HEK293 (cell line): ENCODE data around the gene RBCK1.

Experiments used
- CTCF ChIA-PET: fragments of 350-600 bp; formaldehyde crosslinking; extraction: SDS; loops from one replicate; lab custom pipeline; 2021; ENCODE audit warnings: antibody characterized with exemption; lab: Yijun Ruan, JAX
- POLR2A ChIA-PET: fragments of 300-600 bp; formaldehyde crosslinking; extraction: SDS; loops from one replicate; lab custom pipeline; 2020; ENCODE audit warnings: antibody characterized with exemption, inconsistent platforms; lab: Yijun Ruan, JAX
- H3K27ac ChIP-seq: fragments of 200-500 bp; sonication (Bioruptor generic); 2 replicates; pipeline ENCODE4 v1.5.1; 2014; ENCODE audit warnings: low read depth, low read length, control low read depth, inconsistent platforms; ENCODE audit errors: extremely low read depth
- H3K36me3 ChIP-seq, 2 experiments: fragments of 200-500 bp in 1 of 2; sonication (Bioruptor generic) in 1 of 2; 1 replicate in 1 of 2; 2 replicates in 1 of 2; pipeline ENCODE4 v1.5.1; 2014 to 2017; ENCODE audit warnings: inconsistent platforms in 2 of 2, low read length in 2 of 2; ENCODE audit not compliant: control insufficient read depth in 2 of 2, insufficient read depth in 1 of 2
- H3K4me1 ChIP-seq: fragments of 200-500 bp; sonication (Bioruptor generic); 2 replicates; pipeline ENCODE4 v1.5.1; 2014; ENCODE audit warnings: mild to moderate bottlenecking, low read length, inconsistent platforms; ENCODE audit not compliant: control insufficient read depth, insufficient read depth
- H3K4me3 ChIP-seq: 2 replicates; pipeline ENCODE4 v1.5.1; 2011; ENCODE audit warnings: low read depth, mild to moderate bottlenecking, control low read depth, low read length, moderate library complexity
- H3K9me3 ChIP-seq: fragments of 200-500 bp; sonication (Bioruptor generic); 2 replicates; pipeline ENCODE4 v1.5.1; 2014; ENCODE audit warnings: low read depth, low read length, inconsistent platforms; ENCODE audit not compliant: control insufficient read depth, insufficient read depth
- BCL11B ChIP-seq: fragments of 450-650 bp; formaldehyde crosslinking; IDR thresholded peaks from 2 replicates; pipeline ENCODE4 v1.5.1; 2016; ENCODE audit warnings: low read depth, missing biosample characterization, missing genetic modification characterization
- KLF1 ChIP-seq: fragments of 450-650 bp; formaldehyde crosslinking; IDR thresholded peaks from 2 replicates; pipeline ENCODE4 v1.5.1; 2016; ENCODE audit warnings: missing biosample characterization, missing genetic modification characterization
- SP7 ChIP-seq: fragments of 450-650 bp; formaldehyde crosslinking; IDR thresholded peaks from 2 replicates; pipeline ENCODE4 v1.5.1; 2016; ENCODE audit warnings: missing biosample characterization, missing genetic modification characterization
- ZNF214 ChIP-seq: fragments of 450-650 bp; formaldehyde crosslinking; IDR thresholded peaks from 2 replicates; pipeline ENCODE4 v1.5.1; 2017; ENCODE audit warnings: missing biosample characterization, mild to moderate bottlenecking, missing genetic modification characterization, borderline replicate concordance
- ZNF274 ChIP-seq, 2 experiments: fragments of 200-500 bp in 1 of 2; fragments of 450-650 bp in 1 of 2; sonication (Bioruptor generic) in 1 of 2; formaldehyde crosslinking in 1 of 2; IDR thresholded peaks; 2 replicates each; pipeline versions ENCODE4 v1.5.1 to v1.6.1; 2014 to 2016; ENCODE audit warnings: borderline replicate concordance in 1 of 2, inconsistent platforms in 1 of 2, low read length in 1 of 2, missing biosample characterization in 1 of 2, missing genetic modification characterization in 1 of 2
- ZNF335 ChIP-seq: fragments of 450-650 bp; formaldehyde crosslinking; conservative IDR thresholded peaks from 2 replicates; pipeline ENCODE4 v1.5.1; 2016; ENCODE audit warnings: missing biosample characterization, missing genetic modification characterization
- ZNF423 ChIP-seq: fragments of 450-650 bp; formaldehyde crosslinking; IDR thresholded peaks from 2 replicates; pipeline ENCODE4 v1.5.1; 2016; ENCODE audit warnings: missing biosample characterization, missing genetic modification characterization
- ZNF654 ChIP-seq: fragments of 450-650 bp; formaldehyde crosslinking; IDR thresholded peaks from 2 replicates; pipeline ENCODE4 v1.5.1; 2016; ENCODE audit warnings: low read depth, missing biosample characterization, missing genetic modification characterization
- ZNF707 ChIP-seq: fragments of 450-650 bp; formaldehyde crosslinking; IDR thresholded peaks from 2 replicates; pipeline ENCODE4 v1.5.1; 2016; ENCODE audit warnings: missing biosample characterization, missing genetic modification characterization
- ZSCAN30 ChIP-seq: fragments of 450-650 bp; IDR thresholded peaks from 2 replicates; pipeline ENCODE4 v1.5.1; 2018; ENCODE audit warnings: missing biosample characterization, mild to moderate bottlenecking, missing genetic modification characterization, moderate library complexity
- ZXDB ChIP-seq: fragments of 450-650 bp; formaldehyde crosslinking; IDR thresholded peaks from 2 replicates; pipeline ENCODE4 v1.5.1; 2016; ENCODE audit warnings: missing biosample characterization, missing genetic modification characterization
- TF ChIP-seq, protein P1 (sequence below): fragments of 450-650 bp; IDR thresholded peaks from 2 replicates; pipeline ENCODE4 v1.5.1; 2018; ENCODE audit warnings: missing biosample characterization, missing genetic modification characterization
- TF ChIP-seq, protein P2 (sequence below): fragments of 450-650 bp; formaldehyde crosslinking; optimal IDR thresholded peaks from 2 replicates; pipeline ENCODE3; 2016; ENCODE audit warnings: missing biosample characterization, mild to moderate bottlenecking, missing genetic modification characterization

RBCK1 gene

DNA sequence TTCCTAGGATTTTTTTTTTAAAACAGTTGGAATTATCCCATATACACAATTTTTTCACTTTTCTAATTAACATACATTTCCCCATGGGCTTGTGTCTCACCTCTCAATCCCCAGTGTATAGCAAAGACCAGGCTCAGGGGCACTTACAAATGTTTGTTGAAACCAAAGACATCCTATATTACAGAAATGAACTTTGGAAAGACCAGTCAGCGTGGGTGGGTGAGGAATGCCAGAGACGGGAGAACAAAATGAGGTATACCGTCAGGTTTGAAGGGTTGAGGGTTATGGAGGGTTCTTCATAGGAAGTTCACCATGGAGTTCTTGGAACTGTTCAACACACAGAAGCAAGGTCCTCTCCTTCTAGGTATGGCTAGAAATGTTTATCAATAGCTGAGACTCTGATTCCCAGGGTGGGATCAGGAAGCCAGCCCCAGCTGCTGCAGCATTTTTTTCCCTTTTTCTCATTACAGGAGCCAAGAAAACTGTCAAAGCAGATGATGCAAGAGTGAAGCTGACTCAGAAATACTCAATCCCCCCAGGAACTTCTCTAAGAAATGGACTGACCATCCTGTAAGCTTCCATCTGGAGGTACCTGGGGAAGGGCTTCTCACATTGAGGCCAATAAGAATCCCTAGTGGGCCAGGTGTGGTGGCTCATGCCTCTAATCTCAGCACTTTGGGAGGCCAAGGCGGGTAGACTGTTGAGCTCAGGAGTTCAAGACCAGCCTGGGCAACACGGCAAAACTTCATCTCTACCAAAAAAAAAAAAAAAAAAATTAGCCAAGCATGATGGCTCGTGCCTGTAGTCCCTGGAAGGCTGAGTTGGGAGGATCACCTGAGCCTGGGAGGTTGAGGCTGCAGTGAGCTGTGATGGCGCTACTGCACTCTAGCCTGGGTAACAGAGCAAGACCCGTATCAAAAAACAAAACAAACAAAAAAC lies 70.2 kb downstream of the RBCK1 start:
- Histone ChIP-seq H3K9me3 (no peaks in the 10 kb centered on the region), H3K4me3 (no peak overlapping the region), H3K4me1 (no peaks in the 10 kb centered on the region), H3K36me3 (peaks cover 29 to 64% of the 10 kb centered on the region in 2 experiments), H3K27ac (no peak overlapping the region)
- ChIA-PET POLR2A (interaction anchor here (0.7 to 1.4 kb wide), 2 partner anchors 78 to 123 kb away, joined by 3 to 5 read pairs; no protein-coding TSS in a partner anchor), CTCF (interaction anchor here (0.6 to 4.9 kb wide), 19 partner anchors 9 to 261 kb away, joined by 3 to 54 read pairs (median 5); no protein-coding TSS in a partner anchor)
- TF ChIP-seq ZNF214 (tag by site-specific recombination), result no peak
- TF ChIP-seq ZNF707, result no peak

DNA sequence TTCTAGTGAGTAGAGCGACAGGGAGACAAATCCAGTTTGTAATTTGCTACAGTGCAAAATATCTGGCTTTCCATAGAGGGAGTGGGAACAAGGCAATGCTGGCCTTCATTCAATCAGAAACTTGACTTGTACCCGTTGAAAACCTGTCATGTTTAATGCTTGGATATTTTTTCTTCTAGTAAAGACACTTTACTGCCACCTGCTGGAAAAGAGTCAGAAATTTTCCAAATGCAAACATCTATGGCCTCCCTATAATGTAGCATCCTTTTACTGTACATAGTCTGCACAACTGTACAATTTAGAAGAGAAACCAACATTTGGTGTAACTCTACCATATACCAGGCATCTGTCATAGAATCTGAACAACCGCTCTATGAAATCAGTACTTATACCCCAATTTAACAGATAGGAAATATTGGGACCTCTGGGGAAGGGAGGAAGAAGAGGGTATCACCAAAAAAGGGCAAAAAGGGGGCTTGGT lies 70.9 kb downstream of the RBCK1 start:
- POLR2A ChIA-PET, result interaction anchor here (0.7 to 1.4 kb wide), 2 partner anchors 78 to 124 kb away, joined by 3 to 5 read pairs; no protein-coding TSS in a partner anchor
- H3K36me3 ChIP-seq, result peaks cover 32 to 67% of the 10 kb centered on the region in 2 experiments
- H3K4me3 ChIP-seq, result no peak overlapping the region
- no peak for TF ChIP-seq ZNF274 (IDR thresholded peaks at IDR 0.05; ENCODE audit: low read length)
- no peak for TF ChIP-seq ZNF274 (tag by site-specific recombination; IDR thresholded peaks at IDR 0.05; ENCODE audit: borderline replicate concordance)
- no peak for TF ChIP-seq SP7 (tag by site-specific recombination)
- TF ChIP-seq ZSCAN30, result 0 out of 2 replicates have a peak, but pooled peaks have one; percentile 34
- TF ChIP-seq BCL11B (tag by site-specific recombination), result no peak
- TF ChIP-seq, protein P1, sequence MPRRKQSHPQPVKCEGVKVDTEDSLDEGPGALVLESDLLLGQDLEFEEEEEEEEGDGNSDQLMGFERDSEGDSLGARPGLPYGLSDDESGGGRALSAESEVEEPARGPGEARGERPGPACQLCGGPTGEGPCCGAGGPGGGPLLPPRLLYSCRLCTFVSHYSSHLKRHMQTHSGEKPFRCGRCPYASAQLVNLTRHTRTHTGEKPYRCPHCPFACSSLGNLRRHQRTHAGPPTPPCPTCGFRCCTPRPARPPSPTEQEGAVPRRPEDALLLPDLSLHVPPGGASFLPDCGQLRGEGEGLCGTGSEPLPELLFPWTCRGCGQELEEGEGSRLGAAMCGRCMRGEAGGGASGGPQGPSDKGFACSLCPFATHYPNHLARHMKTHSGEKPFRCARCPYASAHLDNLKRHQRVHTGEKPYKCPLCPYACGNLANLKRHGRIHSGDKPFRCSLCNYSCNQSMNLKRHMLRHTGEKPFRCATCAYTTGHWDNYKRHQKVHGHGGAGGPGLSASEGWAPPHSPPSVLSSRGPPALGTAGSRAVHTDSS, result peak; percentile 78
- TF ChIP-seq ZXDB (tag by site-specific recombination), result no peak
- TF ChIP-seq ZNF335 (tag by site-specific recombination), result no peak
- peak; percentile 63 for TF ChIP-seq ZNF654 (tag by site-specific recombination)
- TF ChIP-seq, all 188 proteins: peak for 3
- CTCF ChIA-PET, result interaction anchor here (0.6 to 4.9 kb wide), 21 partner anchors 8 to 260 kb away, joined by 3 to 54 read pairs (median 4); no protein-coding TSS in a partner anchor
- H3K9me3 ChIP-seq, result no peaks in the 10 kb centered on the region
- H3K27ac ChIP-seq, result no peak overlapping the region
- no peaks in the 10 kb centered on the region for H3K4me1 ChIP-seq

DNA sequence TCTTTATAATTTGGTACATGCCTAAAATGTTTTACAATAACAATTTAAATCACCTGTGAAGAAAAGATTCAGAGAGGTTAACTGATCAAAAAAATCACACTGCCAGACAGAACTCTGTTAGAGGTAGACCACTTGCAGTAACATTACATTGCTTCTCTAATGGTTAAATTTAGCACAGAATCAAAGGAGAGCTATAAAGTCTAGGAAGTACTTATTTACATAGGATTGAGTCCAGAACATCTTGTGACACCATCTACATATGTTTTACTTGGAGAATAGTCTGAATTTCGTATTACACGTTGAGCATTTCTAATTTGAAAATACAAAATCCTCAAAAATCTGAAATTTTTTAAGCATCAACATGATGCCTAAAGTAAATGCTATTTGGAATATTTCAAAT lies 71.4 kb downstream of the RBCK1 start:
- no peak overlapping the region for H3K27ac ChIP-seq
- POLR2A ChIA-PET, result interaction anchor here (1.4 kb wide), 1 partner anchor 125 kb away, joined by 3 read pairs; no protein-coding TSS in a partner anchor
- TF ChIP-seq, protein P1, result peak; percentile 2; the same call in 1 of the 2 replicates
- no peak for TF ChIP-seq ZNF423 (tag by site-specific recombination)
- TF ChIP-seq, protein P2, sequence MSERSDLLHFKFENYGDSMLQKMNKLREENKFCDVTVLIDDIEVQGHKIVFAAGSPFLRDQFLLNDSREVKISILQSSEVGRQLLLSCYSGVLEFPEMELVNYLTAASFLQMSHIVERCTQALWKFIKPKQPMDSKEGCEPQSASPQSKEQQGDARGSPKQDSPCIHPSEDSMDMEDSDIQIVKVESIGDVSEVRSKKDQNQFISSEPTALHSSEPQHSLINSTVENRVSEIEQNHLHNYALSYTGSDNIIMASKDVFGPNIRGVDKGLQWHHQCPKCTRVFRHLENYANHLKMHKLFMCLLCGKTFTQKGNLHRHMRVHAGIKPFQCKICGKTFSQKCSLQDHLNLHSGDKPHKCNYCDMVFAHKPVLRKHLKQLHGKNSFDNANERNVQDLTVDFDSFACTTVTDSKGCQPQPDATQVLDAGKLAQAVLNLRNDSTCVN, result no peak
- TF ChIP-seq KLF1 (tag by site-specific recombination), result no peak
- TF ChIP-seq, all 188 proteins: peak for 1
- CTCF ChIA-PET, result interaction anchor here (0.5 to 4.9 kb wide), 15 partner anchors 9 to 260 kb away, joined by 3 to 54 read pairs (median 4); no protein-coding TSS in a partner anchor
- Histone ChIP-seq H3K4me3 (no peak overlapping the region), H3K4me1 (no peaks in the 10 kb centered on the region), H3K9me3 (no peaks in the 10 kb centered on the region), H3K36me3 (peaks cover 32 to 72% of the 10 kb centered on the region in 2 experiments)
